ENCODE measurements around the gene SERPINE2.

- TF ChIP-seq CTCF (IDR thresholded peaks at IDR 0.05): no peak
- TF ChIP-seq EP300 (IDR thresholded peaks at IDR 0.05; ENCODE audit: low read depth): no peak
Observed at GRCh38 chr2:224011837-224012236, 27.2 kb downstream of the SERPINE2 start.
